PC-9 (cell line): ENCODE measurements around the gene HS6ST1. TPM values are rescaled to one million over a fixed set of nuclear protein-coding genes. Genes with fewer than 3 reads are reported as not detected.

Experiments used
- BruUV-seq: library from RNA; stranded (reverse); fragments of 400-500 nt; replicated peaks from 2 replicates; lab custom pipeline; 2021; lab: Mats Ljungman, UMichigan
- CTCF ChIA-PET: fragments of 300-600 bp; sonication (Branson Sonifier 250); formaldehyde crosslinking; loops from one replicate; lab custom pipeline; 2022; ENCODE audit warnings: antibody characterized with exemption; lab: Charles Lee
- POLR2A ChIA-PET: fragments of 300-600 bp; sonication (Branson Sonifier 250); formaldehyde crosslinking; loops from one replicate; lab custom pipeline; 2022; ENCODE audit warnings: antibody characterized with exemption; ENCODE audit not compliant: unreplicated experiment; lab: Charles Lee
- DNase-seq, 2 experiments: peaks; one replicate each; pipeline versions ENCODE4 v3.0.0 to v3.0.0-alpha.2; 2015 to 2022; ENCODE audit warnings: mixed read lengths in 1 of 2
- H2AFZ ChIP-seq: fragments of 200-600 bp; sonication (generic); 2 replicates; pipeline ENCODE4 v1.8.1; 2017; ENCODE audit warnings: antibody characterized with exemption
- H3F3A ChIP-seq: fragments of 200-600 bp; sonication (generic); 2 replicates; pipeline ENCODE4 v1.8.1; 2017; ENCODE audit warnings: antibody characterized with exemption, mild to moderate bottlenecking, low read depth; ENCODE audit not compliant: insufficient read depth
- H3K27ac ChIP-seq: fragments of 200-600 bp; sonication (generic); 2 replicates; pipeline ENCODE4 v1.6.1; 2016; ENCODE audit warnings: mixed run types
- H3K27me3 ChIP-seq: fragments of 200-600 bp; sonication (generic); 2 replicates; pipeline ENCODE4 v1.6.1; 2016; ENCODE audit warnings: low read depth, mixed run types; ENCODE audit not compliant: insufficient read depth
- H3K36me3 ChIP-seq: fragments of 200-600 bp; sonication (generic); 2 replicates; pipeline ENCODE4 v1.6.1; 2016; ENCODE audit warnings: low read depth, mixed run types
- H3K4me1 ChIP-seq: fragments of 200-600 bp; sonication (generic); replicated peaks from 2 replicates; pipeline ENCODE4 v1.6.1; 2016; ENCODE audit warnings: mixed run types; ENCODE audit not compliant: insufficient read depth
- H3K4me2 ChIP-seq: fragments of 200-600 bp; sonication (generic); 2 replicates; pipeline ENCODE4 v1.6.1; 2017; ENCODE audit warnings: mixed run types
- H3K4me3 ChIP-seq: fragments of 200-600 bp; sonication (generic); 2 replicates; pipeline ENCODE4 v1.6.1; 2016; ENCODE audit warnings: mixed run types
- H3K79me2 ChIP-seq: fragments of 200-600 bp; sonication (generic); 2 replicates; pipeline ENCODE4 v1.6.1; 2017; ENCODE audit warnings: low read depth, mixed run types
- H3K9me2 ChIP-seq: fragments of 200-600 bp; sonication (generic); 2 replicates; pipeline ENCODE4 v1.8.1; 2017; ENCODE audit warnings: mild to moderate bottlenecking; ENCODE audit not compliant: insufficient read depth
- H3K9me3 ChIP-seq: fragments of 200-600 bp; sonication (generic); 2 replicates; pipeline ENCODE4 v1.8.1; 2016; ENCODE audit warnings: low read depth; ENCODE audit not compliant: insufficient read depth
- H4K20me1 ChIP-seq: fragments of 200-600 bp; sonication (generic); 2 replicates; pipeline ENCODE4 v1.8.1; 2017; ENCODE audit not compliant: insufficient read depth
- CTCF ChIP-seq: fragments of 200-600 bp; sonication (generic); conservative IDR thresholded peaks from 2 replicates; pipeline ENCODE4 v1.6.1; 2017; ENCODE audit warnings: mixed run types, antibody characterized with exemption, mild to moderate bottlenecking, moderate library complexity
- EZH2 ChIP-seq: fragments of 200-600 bp; sonication (generic); IDR thresholded peaks from 2 replicates; pipeline ENCODE4 v1.8.0; 2017; ENCODE audit warnings: antibody characterized with exemption, low read depth
- intact Hi-C: fragments of 100-400 bp; cut with micrococcal nuclease; formaldehyde crosslinking; loops from one replicate; pipeline ENCODE4 v1.10.0; 2022; ENCODE audit not compliant: unreplicated experiment
- total RNA-seq: library from RNA; stranded (reverse); gene quantifications from 2 replicates; pipeline ENCODE4 v1.2.3, GENCODE V29; 2021

HS6ST1 gene
- total RNA-seq, 1 experiment from 2014 or later = 20.2 TPM

- ChIA-PET POLR2A (interaction anchor here (0.5 kb wide), 1 partner anchor 283 kb away, joined by 3 read pairs; no protein-coding TSS in a partner anchor), CTCF (no interaction called here)
- no peak for DNase-seq
- H3K27ac ChIP-seq = no peak overlapping the region
- no peaks in the 10 kb centered on the region for H3K36me3 ChIP-seq
- no peaks in the 10 kb centered on the region for H3K79me2 ChIP-seq
- no peaks in the 10 kb centered on the region for H3F3A ChIP-seq
- TF ChIP-seq EZH2 (no peak), CTCF (no peak)
- H3K4me3 ChIP-seq = no peak overlapping the region
- no peaks in the 10 kb centered on the region for H3K9me2 ChIP-seq
- H3K9me3 ChIP-seq = no peaks in the 10 kb centered on the region
- no peaks in the 10 kb centered on the region; the same call in 1 of the 2 replicates for H3K4me1 ChIP-seq
- H3K27me3 ChIP-seq = no peaks in the 10 kb centered on the region
- H3K4me2 ChIP-seq = no peak overlapping the region
- intact Hi-C loops = loop anchor here (5.0 kb wide), 3 partner anchors 72 to 162 kb away; no protein-coding TSS in a partner anchor
- H4K20me1 ChIP-seq = no peaks in the 10 kb centered on the region
- no peak overlapping the region for H2AFZ ChIP-seq
- no TSS peak for BruUV-seq
Measured at GRCh38 chr2:128324897-128325410, 6.3 kb upstream of the HS6ST1 start.

DNA sequence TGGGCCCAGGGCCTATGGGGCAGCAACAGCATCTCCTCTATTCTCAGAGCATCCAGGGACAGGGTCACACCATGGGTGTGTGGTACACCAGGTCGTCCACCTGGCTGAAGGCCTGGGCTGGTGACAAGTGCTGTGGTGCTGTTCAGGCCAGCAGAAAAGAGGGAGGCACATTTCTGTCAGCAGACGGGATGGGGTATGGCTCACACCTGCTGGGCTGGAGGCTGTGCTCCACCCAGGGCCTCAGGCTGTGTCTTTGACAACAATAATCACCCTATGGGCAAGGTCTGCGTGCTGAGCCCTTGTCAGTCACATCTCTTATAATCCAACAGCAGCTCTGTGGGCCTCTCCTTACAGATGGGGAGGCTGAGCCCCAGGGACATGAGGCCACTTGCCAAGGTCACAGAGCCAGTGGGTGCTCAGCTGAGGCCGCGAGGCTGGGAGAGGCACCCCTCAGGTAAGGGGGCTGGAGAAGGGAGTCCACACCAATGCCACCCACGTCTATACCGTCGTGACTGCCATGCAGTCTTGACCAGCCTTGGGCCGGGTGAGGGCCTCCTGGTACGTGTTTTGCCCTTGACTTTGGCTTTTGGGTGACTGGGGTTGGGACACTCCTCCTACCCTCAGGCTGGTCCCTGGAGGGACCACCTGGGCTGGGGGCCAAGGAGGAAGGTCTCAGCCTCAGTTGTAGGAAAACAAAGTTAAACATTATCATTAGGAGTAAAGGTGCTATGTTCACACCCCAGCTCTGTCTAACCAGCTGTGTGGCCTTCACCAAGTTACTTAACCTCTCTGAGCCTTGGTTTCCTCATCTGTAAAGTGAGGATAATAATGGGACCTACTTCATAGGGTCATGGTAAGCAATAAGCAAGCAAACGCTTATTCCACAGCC is 5.6 kb upstream of the HS6ST1 start:
- no peak overlapping the region for H3K4me3 ChIP-seq
- H4K20me1 ChIP-seq = no peaks in the 10 kb centered on the region
- H3K27ac ChIP-seq = no peak overlapping the region
- H3K9me3 ChIP-seq = no peaks in the 10 kb centered on the region
- TF ChIP-seq EZH2 (no peak), CTCF (no peak)
- no peaks in the 10 kb centered on the region for H3K27me3 ChIP-seq
- CTCF ChIA-PET = no interaction called here
- no peaks in the 10 kb centered on the region for H3K79me2 ChIP-seq
- H3K9me2 ChIP-seq = no peaks in the 10 kb centered on the region
- DNase-seq = no peak
- H2AFZ ChIP-seq = no peak overlapping the region
- intact Hi-C loops = loop anchor here (5.0 kb wide), 3 partner anchors 73 to 163 kb away; no protein-coding TSS in a partner anchor
- no peak overlapping the region for H3K4me2 ChIP-seq
- no peaks in the 10 kb centered on the region for H3F3A ChIP-seq
- H3K36me3 ChIP-seq = no peaks in the 10 kb centered on the region
- POLR2A ChIA-PET = no interaction called here
- H3K4me1 ChIP-seq = no peaks in the 10 kb centered on the region; the same call in 1 of the 2 replicates
- no TSS peak for BruUV-seq

- Histone ChIP-seq H3K4me2 (no peak overlapping the region), H4K20me1 (no peaks in the 10 kb centered on the region), H3K27me3 (no peaks in the 10 kb centered on the region), H3F3A (no peaks in the 10 kb centered on the region), H3K27ac (no peak overlapping the region), H3K36me3 (no peaks in the 10 kb centered on the region), H3K4me1 (no peaks in the 10 kb centered on the region; the same call in 1 of the 2 replicates), H3K9me2 (no peaks in the 10 kb centered on the region), H3K79me2 (no peaks in the 10 kb centered on the region), H3K9me3 (no peaks in the 10 kb centered on the region), H2AFZ (no peak overlapping the region), H3K4me3 (no peak overlapping the region)
- BruUV-seq = no TSS peak
- ChIA-PET CTCF (no interaction called here), POLR2A (interaction anchor here (0.5 kb wide), 1 partner anchor 202 kb away, joined by 3 read pairs; no protein-coding TSS in a partner anchor)
- DNase-seq = no peak
- TF ChIP-seq CTCF = no peak
- TF ChIP-seq EZH2 = no peak
- intact Hi-C loops = loop anchor here (5.0 kb wide), 3 partner anchors 74 to 164 kb away; no protein-coding TSS in a partner anchor
Measured at GRCh38 chr2:128323555-128323931, 4.9 kb upstream of the HS6ST1 start.
